Measurements from ENCODE around the gene ERBB3. TPM values are rescaled to one million over a fixed set of nuclear protein-coding genes. Genes with fewer than 3 reads are reported as not detected.
"Not testable (repeated sequence)": the region's sequence is repeated elsewhere in the genome, so short reads cannot be mapped to it uniquely, and the experiment has no call there.

Gene ERBB3
- total RNA-seq, 2 experiments from 2014 or later = 7.1 to 8.1 TPM

- Mint-ChIP-seq H3K27ac (no peak overlapping the region), H3K4me1 (peaks cover 8% of the 10 kb centered on the region), H3K9me3 (no peaks in the 10 kb centered on the region), H3K27me3 (no peaks in the 10 kb centered on the region), H3K36me3 (peaks cover 5% of the 10 kb centered on the region), H3K4me3 (no peak overlapping the region)
- POLR2A ChIA-PET = interaction anchor here (0.7 kb wide), 1 partner anchor 148 kb away, joined by 3 read pairs; no protein-coding TSS in a partner anchor
- ATAC-seq (ENCODE audit: low read depth) (no peak), DNase-seq (no peak)
Observed at GRCh38 chr12:56053407-56053893, 26.5 kb upstream of the ERBB3 start.

- H3K4me1 Mint-ChIP-seq; H3K4me3 Mint-ChIP-seq; H3K27me3 Mint-ChIP-seq; ATAC-seq (ENCODE audit: low read depth); H3K27ac Mint-ChIP-seq; H3K9me3 Mint-ChIP-seq; H3K36me3 Mint-ChIP-seq; DNase-seq: not testable (repeated sequence)
- POLR2A ChIA-PET = interaction anchor here (0.6 to 1.4 kb wide), 3 partner anchors 44 to 198 kb away, joined by 3 to 4 read pairs (median 3); partner anchors contain the start of genes ANKRD52 and PA2G4
Observed at GRCh38 chr12:56059964-56060363, 20.0 kb upstream of the ERBB3 start.

GRCh38 chr12:56061982-56062381 is 18.0 kb upstream of the ERBB3 start:
- Mint-ChIP-seq H3K9me3 (no peaks in the 10 kb centered on the region), H3K4me1 (no peaks in the 10 kb centered on the region), H3K27ac (no peak overlapping the region), H3K27me3 (peaks cover 4% of the 10 kb centered on the region), H3K4me3 (no peak overlapping the region), H3K36me3 (peaks cover 2% of the 10 kb centered on the region)
- DNase-seq = no peak
- no peak for ATAC-seq (ENCODE audit: low read depth)
- POLR2A ChIA-PET = interaction anchor here (0.6 kb wide), 1 partner anchor 618 kb away, joined by 4 read pairs; no protein-coding TSS in a partner anchor

GRCh38 chr12:56062996-56063395 is 17.0 kb upstream of the ERBB3 start:
- no peaks in the 10 kb centered on the region for H3K9me3 Mint-ChIP-seq
- H3K36me3 Mint-ChIP-seq = peaks cover 2% of the 10 kb centered on the region
- DNase-seq = no peak
- POLR2A ChIA-PET = no interaction called here
- no peak overlapping the region for H3K4me3 Mint-ChIP-seq
- no peak overlapping the region for H3K27ac Mint-ChIP-seq
- peaks cover 4% of the 10 kb centered on the region for H3K27me3 Mint-ChIP-seq
- H3K4me1 Mint-ChIP-seq = no peaks in the 10 kb centered on the region
- no peak for ATAC-seq (ENCODE audit: low read depth)

- Mint-ChIP-seq H3K4me1 (peaks cover 2% of the 10 kb centered on the region), H3K36me3 (no peaks in the 10 kb centered on the region), H3K4me3 (no peak overlapping the region), H3K27me3 (peaks cover 6% of the 10 kb centered on the region), H3K9me3 (no peaks in the 10 kb centered on the region), H3K27ac (no peak overlapping the region)
- no peak for ATAC-seq (ENCODE audit: low read depth)
- POLR2A ChIA-PET = no interaction called here
- DNase-seq = no peak
Observed at GRCh38 chr12:56071648-56072047, 8.3 kb upstream of the ERBB3 start.

GRCh38 chr12:56074396-56074795 is 5.6 kb upstream of the ERBB3 start:
- no peak overlapping the region for H3K4me3 Mint-ChIP-seq
- DNase-seq (no peak), ATAC-seq (ENCODE audit: low read depth) (no peak)
- H3K36me3 Mint-ChIP-seq = no peaks in the 10 kb centered on the region
- H3K9me3 Mint-ChIP-seq = no peaks in the 10 kb centered on the region
- peaks cover 12% of the 10 kb centered on the region for H3K27me3 Mint-ChIP-seq
- H3K27ac Mint-ChIP-seq = no peak overlapping the region
- H3K4me1 Mint-ChIP-seq = peaks cover 3% of the 10 kb centered on the region
- POLR2A ChIA-PET = interaction anchor here (0.9 to 1.4 kb wide), 2 partner anchors 54 to 100 kb away, joined by 3 read pairs; partner anchors contain the start of gene ESYT1

GRCh38 chr12:56077966-56078365 is 2.0 kb upstream of the ERBB3 start:
- peaks cover 28% of the 10 kb centered on the region for H3K27me3 Mint-ChIP-seq
- H3K4me3 Mint-ChIP-seq = not testable (repeated sequence)

GRCh38 chr12:56078427-56078826 is 1.5 kb upstream of the ERBB3 start:
- Mint-ChIP-seq H3K27ac (no peak overlapping the region), H3K36me3 (no peaks in the 10 kb centered on the region), H3K9me3 (no peaks in the 10 kb centered on the region), H3K4me1 (peaks cover 8% of the 10 kb centered on the region), H3K4me3 (peak overlapping the region; percentile 82), H3K27me3 (peaks cover 28% of the 10 kb centered on the region)
- DNase-seq (no peak), ATAC-seq (ENCODE audit: low read depth) (no peak)
- POLR2A ChIA-PET = interaction anchor here (1.6 to 1.8 kb wide), 2 partner anchors 23 to 25 kb away, joined by 5 to 6 read pairs; partner anchors contain the start of gene PA2G4

More at GRCh38 chr12:56077966-56078365, 2.0 kb upstream of the ERBB3 start:
- not testable (repeated sequence) for H3K9me3 Mint-ChIP-seq; ATAC-seq (ENCODE audit: low read depth); H3K4me1 Mint-ChIP-seq; H3K36me3 Mint-ChIP-seq; H3K27ac Mint-ChIP-seq; DNase-seq
- POLR2A ChIA-PET = interaction anchor here (0.7 to 1.8 kb wide), 3 partner anchors 22 to 40 kb away, joined by 4 to 6 read pairs (median 5); partner anchors contain the start of genes PA2G4 and ZC3H10

GRCh38 chr12:56078931-56079722 is 838 bp upstream of the ERBB3 start:
- H3K9me3 Mint-ChIP-seq = no peaks in the 10 kb centered on the region
- no peak overlapping the region for H3K27ac Mint-ChIP-seq
- H3K4me3 Mint-ChIP-seq = peak overlapping the region; percentile 82
- peaks cover 26% of the 10 kb centered on the region for H3K27me3 Mint-ChIP-seq
- no peaks in the 10 kb centered on the region for H3K36me3 Mint-ChIP-seq
- POLR2A ChIA-PET = interaction anchor here (1.0 to 4.2 kb wide), 4 partner anchors 24 to 49 kb away, joined by 3 to 47 read pairs (median 6); partner anchors contain the start of genes ESYT1, PA2G4 and ZC3H10
- peak; percentile 62 for ATAC-seq (ENCODE audit: low read depth)
- H3K4me1 Mint-ChIP-seq = peaks cover 10% of the 10 kb centered on the region
- DNase-seq = peak; percentile 68

GRCh38 chr12:56080556-56081138 is 682 bp downstream of the ERBB3 start:
- H3K27me3 Mint-ChIP-seq = peaks cover 26% of the 10 kb centered on the region
- no peak overlapping the region for H3K27ac Mint-ChIP-seq
- ATAC-seq (ENCODE audit: low read depth) (no peak), DNase-seq (no peak)
- peaks cover 15% of the 10 kb centered on the region for H3K4me1 Mint-ChIP-seq
- H3K4me3 Mint-ChIP-seq = peak overlapping the region; percentile 82
- H3K36me3 Mint-ChIP-seq = no peaks in the 10 kb centered on the region
- POLR2A ChIA-PET = interaction anchor here (0.6 to 4.2 kb wide), 4 partner anchors 13 to 107 kb away, joined by 3 to 47 read pairs (median 6); partner anchors contain the start of genes PA2G4, RAB5B and ZC3H10
- H3K9me3 Mint-ChIP-seq = no peaks in the 10 kb centered on the region

GRCh38 chr12:56081393-56082347 is 1.7 kb downstream of the ERBB3 start:
- POLR2A ChIA-PET = interaction anchor here (0.6 to 4.2 kb wide), 4 partner anchors 12 to 108 kb away, joined by 3 to 47 read pairs (median 6); partner anchors contain the start of genes PA2G4, RAB5B and ZC3H10
- Mint-ChIP-seq H3K27ac (no peak overlapping the region), H3K27me3 (peaks cover 26% of the 10 kb centered on the region)

GRCh38 chr12:56082382-56082781 is 2.4 kb downstream of the ERBB3 start:
- Mint-ChIP-seq H3K9me3 (no peaks in the 10 kb centered on the region), H3K4me1 (peaks cover 15% of the 10 kb centered on the region), H3K27ac (no peak overlapping the region), H3K36me3 (no peaks in the 10 kb centered on the region), H3K4me3 (no peak overlapping the region), H3K27me3 (peaks cover 26% of the 10 kb centered on the region)
- POLR2A ChIA-PET = interaction anchor here (0.6 to 4.2 kb wide), 2 partner anchors 21 to 448 kb away, joined by 6 to 47 read pairs; partner anchors contain the start of gene PA2G4
- DNase-seq (no peak), ATAC-seq (ENCODE audit: low read depth) (no peak)

More at GRCh38 chr12:56081393-56082347, 1.7 kb downstream of the ERBB3 start:
- ATAC-seq (ENCODE audit: low read depth) (no peak), DNase-seq (no peak)
- Mint-ChIP-seq H3K4me3 (no peak overlapping the region), H3K36me3 (no peaks in the 10 kb centered on the region), H3K9me3 (no peaks in the 10 kb centered on the region), H3K4me1 (peaks cover 15% of the 10 kb centered on the region)

All from activated naive CD8-positive, alpha-beta T cell treated with anti-CD3 and anti-CD28 coated beads, Interleukin-2, amount 10 ng/mL, durations not matched to agents 7 days and 5 days (primary cell).